ENCODE measurements around the gene KLHL15. TPM values are rescaled to one million over a fixed set of nuclear protein-coding genes. Genes with fewer than 3 reads are reported as not detected.
A peak's percentile ranks its signal among the peaks of the same experiment; 100 is the strongest.
"Not testable (repeated sequence)": the region's sequence is repeated elsewhere in the genome, so short reads cannot be mapped to it uniquely, and the experiment has no call there.

Gene KLHL15
- total RNA-seq (1 to 10 TPM; 5.8 to 6.2 TPM), polyA plus RNA-seq (ENCODE audit: insufficient read length in 6 of 6) (10 to 100 TPM; 13.7 to 15.1 (median 14.3) TPM)
- long read RNA-seq, donor 1 = 0 reads
- long read RNA-seq, donor 2, partial matches to known transcripts = 8 of 8 reads
- long read RNA-seq, donor 2, other reads (novel, unspliced or antisense) = 0 of 8 reads
- long read RNA-seq, donor 3 = 0 reads
- long read RNA-seq, donor 4, partial matches to known transcripts = 1 of 1 reads
- long read RNA-seq, donor 4, other reads (novel, unspliced or antisense) = 0 of 1 reads
- long read RNA-seq, donor 5 = 0 reads
- long read RNA-seq, donor 6 = 0 reads
- long read RNA-seq, donor 7, partial matches to known transcripts = 145 of 145 reads
- long read RNA-seq, donor 7, other reads (novel, unspliced or antisense) = 0 of 145 reads
- long read RNA-seq, donor 8 = 0 reads
- long read RNA-seq, donor 9 = 0 reads
- long read RNA-seq, donor 10 = 0 reads
- long read RNA-seq, donor 11 = 0 reads
- long read RNA-seq, donor 12 = 0 reads

DNA sequence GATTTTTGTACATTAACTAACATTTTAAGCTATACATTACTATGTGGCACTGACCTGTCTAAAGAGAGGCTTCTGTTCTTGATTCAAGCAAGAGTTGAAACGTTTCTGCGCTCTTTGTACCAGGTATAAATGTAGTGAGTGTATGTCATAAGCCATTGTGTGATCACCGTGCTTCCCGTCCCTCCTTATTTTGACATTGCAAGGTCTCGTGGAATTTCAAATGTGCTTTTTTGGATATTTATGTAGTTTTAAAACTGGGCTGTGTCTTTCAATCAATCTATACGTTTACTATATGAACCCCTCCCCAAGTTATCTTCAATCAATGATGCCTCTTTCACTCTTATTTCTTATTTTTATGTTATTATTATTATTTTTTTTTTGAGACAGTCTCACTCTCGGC, at the start of gene KLHL15:
Gene KLHL15 (minus strand): TSS at position 101 of the 400 bp plus-strand sequence. CDS start 20,493 bp downstream, outside the sequence.
- TF ChIP-seq, protein P1, sequence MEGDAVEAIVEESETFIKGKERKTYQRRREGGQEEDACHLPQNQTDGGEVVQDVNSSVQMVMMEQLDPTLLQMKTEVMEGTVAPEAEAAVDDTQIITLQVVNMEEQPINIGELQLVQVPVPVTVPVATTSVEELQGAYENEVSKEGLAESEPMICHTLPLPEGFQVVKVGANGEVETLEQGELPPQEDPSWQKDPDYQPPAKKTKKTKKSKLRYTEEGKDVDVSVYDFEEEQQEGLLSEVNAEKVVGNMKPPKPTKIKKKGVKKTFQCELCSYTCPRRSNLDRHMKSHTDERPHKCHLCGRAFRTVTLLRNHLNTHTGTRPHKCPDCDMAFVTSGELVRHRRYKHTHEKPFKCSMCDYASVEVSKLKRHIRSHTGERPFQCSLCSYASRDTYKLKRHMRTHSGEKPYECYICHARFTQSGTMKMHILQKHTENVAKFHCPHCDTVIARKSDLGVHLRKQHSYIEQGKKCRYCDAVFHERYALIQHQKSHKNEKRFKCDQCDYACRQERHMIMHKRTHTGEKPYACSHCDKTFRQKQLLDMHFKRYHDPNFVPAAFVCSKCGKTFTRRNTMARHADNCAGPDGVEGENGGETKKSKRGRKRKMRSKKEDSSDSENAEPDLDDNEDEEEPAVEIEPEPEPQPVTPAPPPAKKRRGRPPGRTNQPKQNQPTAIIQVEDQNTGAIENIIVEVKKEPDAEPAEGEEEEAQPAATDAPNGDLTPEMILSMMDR (IDR thresholded peaks at IDR 0.05) = no peak
- intact Hi-C loops (cut with DNase I) = no loop called here
- Histone ChIP-seq H3K27me3 (peaks cover 0 to 20% of the 10 kb centered on the region in 2 donors), H3K4me3 (peak within 1 kb of the TSS; percentile 36 to 64), H3K36me3 (no peaks in the 10 kb centered on the region), H3K4me1 (no peaks in the 10 kb centered on the region), H3K27ac (peak within 1 kb of the TSS; percentile 89 to 93), H3K9me3 (no peaks in the 10 kb centered on the region)
- no peak for ATAC-seq
- DNase-seq = no peak

GRCh38 chrX:24069877-24070276, 42.9 kb upstream of the KLHL15 start:
- intact Hi-C loops (cut with DNase I) = no loop called here
- Histone ChIP-seq H3K4me1 (no peaks in the 10 kb centered on the region), H3K27me3 (no peaks in the 10 kb centered on the region), H3K27ac (no peak overlapping the region), H3K4me3 (no peak overlapping the region), H3K9me3 (no peaks in the 10 kb centered on the region), H3K36me3 (peaks cover 0 to 95% of the 10 kb centered on the region in 2 donors)
- TF ChIP-seq, protein P1 (IDR thresholded peaks at IDR 0.05) = no peak
- no peak for DNase-seq
- no peak for ATAC-seq

- H3K9me3 ChIP-seq = no peaks in the 10 kb centered on the region
- TF ChIP-seq, protein P1 (IDR thresholded peaks at IDR 0.05) = no peak
- H3K4me1 ChIP-seq = no peaks in the 10 kb centered on the region
- H3K4me3 ChIP-seq = no peak overlapping the region
- H3K36me3 ChIP-seq = peaks cover 6 to 96% of the 10 kb centered on the region in 2 donors
- no peaks in the 10 kb centered on the region for H3K27me3 ChIP-seq
- no peak for ATAC-seq
- intact Hi-C loops (cut with DNase I) = no loop called here
- no peak for DNase-seq
- H3K27ac ChIP-seq = no peak overlapping the region
Measured at GRCh38 chrX:24063488-24063887, 36.5 kb upstream of the KLHL15 start.

- TF ChIP-seq, protein P1 (IDR thresholded peaks at IDR 0.05) = no peak
- peak; percentile 18 for ATAC-seq
- H3K4me1 ChIP-seq = no peaks in the 10 kb centered on the region
- H3K36me3 ChIP-seq = peaks cover 0 to 30% of the 10 kb centered on the region in 2 donors
- peak overlapping the region; percentile 87 to 92 for H3K27ac ChIP-seq
- H3K27me3 ChIP-seq = no peaks in the 10 kb centered on the region
- DNase-seq = no peak
- H3K4me3 ChIP-seq = no peak overlapping the region
- no peaks in the 10 kb centered on the region for H3K9me3 ChIP-seq
- intact Hi-C loops (cut with DNase I) = no loop called here
Measured at GRCh38 chrX:24055043-24055356, 28.0 kb upstream of the KLHL15 start.

- TF ChIP-seq, protein P1 (IDR thresholded peaks at IDR 0.05) = peak; percentile 65 to 66
- no peaks in the 10 kb centered on the region for H3K27me3 ChIP-seq
- intact Hi-C loops (cut with DNase I) = no loop called here
- H3K36me3 ChIP-seq = peaks cover 0 to 24% of the 10 kb centered on the region in 2 donors
- H3K4me3 ChIP-seq = no peak within 1 kb of the TSS
- H3K9me3 ChIP-seq = no peaks in the 10 kb centered on the region
- H3K4me1 ChIP-seq = no peaks in the 10 kb centered on the region
- peak; percentile 96 for ATAC-seq
- peak within 1 kb of the TSS; percentile 87 to 92 for H3K27ac ChIP-seq
- peak; percentile 92 to 95 (median 94) for DNase-seq
Measured at GRCh38 chrX:24054182-24055042, 27.4 kb upstream of the KLHL15 start, which contains the start of gene EIF2S3. EIF2S3 (plus strand) TSS chrX:24054956; CDS start chrX:24054969, 13 bp downstream.

GRCh38 chrX:24050522-24051318, 23.7 kb upstream of the KLHL15 start:
- H3K4me3 ChIP-seq; DNase-seq; H3K27ac ChIP-seq; H3K9me3 ChIP-seq; H3K36me3 ChIP-seq; ATAC-seq; H3K27me3 ChIP-seq; H3K4me1 ChIP-seq; intact Hi-C loops (cut with DNase I): not testable (repeated sequence)

- H3K4me1 ChIP-seq; ATAC-seq; intact Hi-C loops (cut with DNase I): not testable (repeated sequence)
Measured at GRCh38 chrX:24049643-24050042, 22.7 kb upstream of the KLHL15 start.

More at GRCh38 chrX:24049643-24050042, 22.7 kb upstream of the KLHL15 start:
- DNase-seq, H3K36me3 ChIP-seq, H3K27ac ChIP-seq, H3K27me3 ChIP-seq, H3K9me3 ChIP-seq, H3K4me3 ChIP-seq: not testable (repeated sequence)

All from left lung (tissue), 14 donors.